Fibroblast of the aortic adventitia (primary cell): ENCODE measurements around the gene INSR. TPM values are rescaled to one million over a fixed set of nuclear protein-coding genes. Genes with fewer than 3 reads are reported as not detected.

Experiments used
- DNase-seq: peaks from one replicate; pipeline ENCODE4 v3.0.0-alpha.2; 2010; ENCODE audit warnings: low read depth
- H3K4me3 ChIP-seq: 2 replicates; pipeline ENCODE4 v1.5.1; 2011; ENCODE audit warnings: low read depth, mild to moderate bottlenecking, control low read depth, low read length, moderate library complexity
- CTCF ChIP-seq: IDR thresholded peaks from 2 replicates; pipeline ENCODE4 v1.5.1; 2011; ENCODE audit warnings: mild to moderate bottlenecking, low read length, control low read depth, inconsistent platforms; ENCODE audit not compliant: insufficient read depth
- total RNA-seq: library from RNA; depleted of rRNA; stranded (reverse); fragments of >200 nt; gene quantifications from 2 replicates; pipeline ENCODE4 v1.2.3, GENCODE V29; 2012; ENCODE audit warnings: low replicate concordance

Gene INSR
- total RNA-seq, 1 donor: 13.2 TPM

GRCh38 chr19:7226739-7227138, 67.5 kb downstream of the INSR start:
- peak; percentile 77 for DNase-seq
- TF ChIP-seq CTCF: no peak
- no peak overlapping the region for H3K4me3 ChIP-seq

GRCh38 chr19:7225741-7226140, 68.5 kb downstream of the INSR start:
- no peak overlapping the region for H3K4me3 ChIP-seq
- DNase-seq: no peak
- TF ChIP-seq CTCF: no peak

GRCh38 chr19:7224995-7225394, 69.2 kb downstream of the INSR start:
- no peak for DNase-seq
- TF ChIP-seq CTCF: no peak
- H3K4me3 ChIP-seq: no peak overlapping the region

- DNase-seq: peak; percentile 77
- H3K4me3 ChIP-seq: no peak overlapping the region
- no peak for TF ChIP-seq CTCF
Measured at GRCh38 chr19:7224209-7224686, 70.0 kb downstream of the INSR start.

GRCh38 chr19:7223429-7223828, 70.8 kb downstream of the INSR start:
- TF ChIP-seq CTCF: no peak
- H3K4me3 ChIP-seq: no peak overlapping the region
- no peak for DNase-seq

GRCh38 chr19:7219056-7219455, 75.2 kb downstream of the INSR start:
- no peak for DNase-seq
- TF ChIP-seq CTCF: no peak
- H3K4me3 ChIP-seq: no peak overlapping the region

- TF ChIP-seq CTCF: no peak
- DNase-seq: no peak
- H3K4me3 ChIP-seq: no peak overlapping the region
Measured at GRCh38 chr19:7217861-7218260, 76.4 kb downstream of the INSR start.
